GM06990 (cell line): ENCODE results near the gene FOS.

Experiments
- DNase-seq: peaks from one replicate; pipeline ENCODE4 v3.0.0-alpha.2; 2011; ENCODE audit not compliant: insufficient read length; ENCODE audit errors: extremely low read depth
- H3K27me3 ChIP-seq: replicated peaks from 2 replicates; pipeline ENCODE4 v1.6.0; 2011; ENCODE audit warnings: low read length; ENCODE audit not compliant: control insufficient read depth, insufficient read depth
- H3K36me3 ChIP-seq: 2 replicates; pipeline ENCODE4 v1.5.1; 2011; ENCODE audit warnings: low read length; ENCODE audit not compliant: control insufficient read depth, insufficient read depth
- H3K4me3 ChIP-seq: replicated peaks from 2 replicates; pipeline ENCODE4 v1.5.1; 2011; ENCODE audit warnings: low read depth, mild to moderate bottlenecking, control low read depth, low read length
- TF ChIP-seq, protein P1 (sequence below): IDR thresholded peaks from 2 replicates; pipeline ENCODE4 v1.5.1; 2011; ENCODE audit warnings: low read length, control low read depth, mild to moderate bottlenecking, inconsistent platforms; ENCODE audit not compliant: insufficient read depth, poor library complexity, severe bottlenecking

Gene FOS

DNA sequence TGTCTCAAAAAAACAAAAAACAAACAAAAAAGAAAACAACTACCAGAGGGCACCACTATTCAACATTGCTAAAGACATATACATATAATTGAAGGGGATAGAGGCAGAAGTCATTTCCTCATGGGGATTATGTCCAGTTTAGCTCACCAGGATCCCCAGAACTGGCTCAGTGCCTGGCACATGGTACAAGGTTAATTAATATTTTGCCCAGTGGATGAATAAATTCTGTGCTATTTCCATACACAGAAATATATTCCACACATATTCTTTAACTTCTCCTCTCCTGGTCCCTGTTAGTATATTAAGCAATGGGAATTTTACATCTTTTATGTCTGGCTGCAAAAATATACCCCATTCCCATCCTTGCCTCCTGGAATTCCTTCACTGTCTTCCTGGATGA is 6.7 kb downstream of the FOS start:
- DNase-seq = no peak
- TF ChIP-seq, protein P1, sequence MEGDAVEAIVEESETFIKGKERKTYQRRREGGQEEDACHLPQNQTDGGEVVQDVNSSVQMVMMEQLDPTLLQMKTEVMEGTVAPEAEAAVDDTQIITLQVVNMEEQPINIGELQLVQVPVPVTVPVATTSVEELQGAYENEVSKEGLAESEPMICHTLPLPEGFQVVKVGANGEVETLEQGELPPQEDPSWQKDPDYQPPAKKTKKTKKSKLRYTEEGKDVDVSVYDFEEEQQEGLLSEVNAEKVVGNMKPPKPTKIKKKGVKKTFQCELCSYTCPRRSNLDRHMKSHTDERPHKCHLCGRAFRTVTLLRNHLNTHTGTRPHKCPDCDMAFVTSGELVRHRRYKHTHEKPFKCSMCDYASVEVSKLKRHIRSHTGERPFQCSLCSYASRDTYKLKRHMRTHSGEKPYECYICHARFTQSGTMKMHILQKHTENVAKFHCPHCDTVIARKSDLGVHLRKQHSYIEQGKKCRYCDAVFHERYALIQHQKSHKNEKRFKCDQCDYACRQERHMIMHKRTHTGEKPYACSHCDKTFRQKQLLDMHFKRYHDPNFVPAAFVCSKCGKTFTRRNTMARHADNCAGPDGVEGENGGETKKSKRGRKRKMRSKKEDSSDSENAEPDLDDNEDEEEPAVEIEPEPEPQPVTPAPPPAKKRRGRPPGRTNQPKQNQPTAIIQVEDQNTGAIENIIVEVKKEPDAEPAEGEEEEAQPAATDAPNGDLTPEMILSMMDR = no peak
- Histone ChIP-seq H3K27me3 (no peaks in the 10 kb centered on the region; the same call in 1 of the 2 replicates), H3K36me3 (no peaks in the 10 kb centered on the region), H3K4me3 (no peak overlapping the region)

DNA sequence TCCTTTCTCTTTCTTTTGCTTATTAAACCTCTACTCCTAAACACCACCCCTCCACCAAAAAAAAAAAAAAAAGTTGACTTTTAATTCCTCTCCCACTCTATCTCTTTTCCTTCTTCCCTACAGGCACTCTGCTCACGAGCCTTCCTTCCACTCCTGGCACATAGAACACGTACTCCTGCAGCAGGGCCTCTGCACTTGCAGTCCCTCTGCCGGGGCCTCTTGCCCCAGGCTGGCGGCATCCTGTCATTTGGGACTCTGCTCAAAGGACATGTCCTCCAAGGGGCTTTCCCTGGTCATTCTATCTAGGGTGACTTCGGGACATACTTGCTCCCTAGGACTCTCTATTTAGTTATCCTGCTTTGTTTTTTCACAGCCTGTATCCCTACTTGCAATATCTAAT is 7.7 kb downstream of the FOS start:
- H3K27me3 ChIP-seq = no peaks in the 10 kb centered on the region; the same call in 1 of the 2 replicates
- TF ChIP-seq, protein P1 = no peak
- no peaks in the 10 kb centered on the region for H3K36me3 ChIP-seq
- no peak for DNase-seq
- no peak overlapping the region for H3K4me3 ChIP-seq

DNA sequence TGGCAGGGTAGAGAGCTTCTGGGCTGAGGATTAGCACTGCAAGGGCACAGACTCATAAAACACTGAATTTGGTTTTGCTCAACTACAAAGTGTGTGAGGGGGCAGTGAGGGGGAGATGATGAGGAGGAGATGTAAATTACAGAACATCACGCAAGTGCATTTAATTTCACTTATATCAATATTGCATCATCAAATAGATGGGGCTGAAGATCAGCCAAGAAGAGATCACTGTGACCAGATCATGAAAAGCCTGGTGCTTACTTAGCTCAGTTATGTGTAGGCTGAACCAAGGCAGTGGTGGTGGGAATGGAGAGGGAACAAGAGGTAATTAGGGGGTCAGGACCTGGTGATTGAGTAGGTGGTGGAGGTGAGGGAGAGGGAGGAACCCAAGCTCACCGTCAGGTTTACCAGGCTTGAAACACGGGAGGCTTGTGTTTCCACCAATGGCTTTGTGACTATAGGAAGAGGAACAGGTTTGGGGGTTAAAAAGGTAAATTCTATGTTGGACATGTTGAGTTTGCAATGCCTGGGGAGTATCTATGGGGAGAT is 11.3 kb downstream of the FOS start:
- Histone ChIP-seq H3K4me3 (no peak overlapping the region), H3K27me3 (no peaks in the 10 kb centered on the region; the same call in 1 of the 2 replicates), H3K36me3 (no peaks in the 10 kb centered on the region)
- TF ChIP-seq, protein P1 = no peak
- no peak for DNase-seq

DNA sequence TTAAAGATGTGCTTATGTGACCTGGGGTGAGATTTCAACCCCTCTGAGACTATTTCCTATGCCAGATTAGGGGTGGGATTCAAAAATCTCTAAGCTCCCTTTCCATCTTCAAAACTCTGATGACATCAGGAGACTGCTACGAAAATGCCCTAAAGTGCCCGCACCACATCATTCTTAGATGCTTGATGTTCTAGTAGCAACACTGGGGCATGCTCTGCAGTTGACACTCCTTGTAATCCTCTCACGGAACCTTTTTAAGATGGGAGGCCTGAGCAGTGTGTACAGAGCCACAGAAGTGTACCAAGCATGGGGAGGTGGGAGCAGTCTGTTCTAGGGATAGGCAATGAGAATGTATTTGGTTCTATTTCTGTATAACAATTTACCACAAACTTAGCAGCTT is 12.2 kb downstream of the FOS start:
- TF ChIP-seq, protein P1 = no peak
- Histone ChIP-seq H3K27me3 (no peaks in the 10 kb centered on the region; the same call in 1 of the 2 replicates), H3K36me3 (no peaks in the 10 kb centered on the region), H3K4me3 (no peak overlapping the region)
- DNase-seq = no peak

DNA sequence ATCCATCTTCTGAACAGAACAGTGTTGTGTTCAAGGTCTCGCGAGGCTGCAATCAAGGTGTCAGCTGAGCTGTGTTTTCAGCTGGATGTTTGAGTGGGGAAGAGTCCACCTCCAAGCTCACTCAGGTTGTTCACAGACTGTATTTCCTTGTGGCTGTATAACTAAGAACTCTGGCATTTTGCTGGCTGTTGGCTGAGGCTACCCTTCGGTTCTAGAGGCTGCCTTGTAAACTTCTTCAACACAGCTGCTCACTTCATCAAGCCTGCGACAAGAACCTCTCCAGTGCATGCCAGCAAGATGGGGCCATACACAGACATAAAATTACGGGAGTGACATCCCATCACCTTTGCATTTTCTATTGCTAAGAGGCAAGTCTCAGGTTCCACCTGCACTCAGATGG is 12.7 kb downstream of the FOS start:
- Histone ChIP-seq H3K27me3 (no peaks in the 10 kb centered on the region; the same call in 1 of the 2 replicates), H3K4me3 (no peak overlapping the region), H3K36me3 (no peaks in the 10 kb centered on the region)
- TF ChIP-seq, protein P1 = no peak
- DNase-seq = no peak

DNA sequence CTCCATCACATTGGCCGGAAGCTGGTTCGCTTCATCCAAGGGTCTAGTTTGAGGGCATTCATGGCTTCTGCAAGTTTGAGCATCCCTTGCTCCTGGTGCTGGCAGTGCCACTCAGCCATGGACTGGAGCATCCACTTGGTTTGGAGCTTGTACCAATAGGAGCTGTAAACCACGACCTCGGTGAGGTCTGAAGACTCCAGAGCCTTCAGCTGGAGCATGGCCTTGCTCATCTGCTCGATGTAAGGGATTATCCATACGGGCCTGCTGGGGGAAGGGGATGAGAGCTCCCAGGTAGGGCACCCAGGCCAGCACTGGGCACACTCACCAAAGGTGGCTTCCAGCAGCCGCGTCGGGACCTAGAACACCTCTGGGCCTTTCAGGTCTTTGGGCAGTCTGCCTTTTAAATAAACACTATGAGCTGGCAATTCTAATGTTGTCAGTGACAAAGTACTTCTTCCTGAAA is 13.5 kb downstream of the FOS start:
- H3K36me3 ChIP-seq = no peaks in the 10 kb centered on the region
- no peaks in the 10 kb centered on the region; the same call in 1 of the 2 replicates for H3K27me3 ChIP-seq
- no peak overlapping the region for H3K4me3 ChIP-seq
- DNase-seq = no peak
- TF ChIP-seq, protein P1 = no peak
